C4-2B (cell line): ENCODE data around the gene PTPRB.

Experiments
- ZFX ChIP-seq: fragments of 450-650 bp; IDR thresholded peaks from 2 replicates; pipeline ENCODE4 v1.6.1; 2017
- TF ChIP-seq, protein P1 (sequence below): fragments of 450-650 bp; conservative IDR thresholded peaks from 2 replicates; pipeline ENCODE4 v1.5.1; 2017; ENCODE audit warnings: mild to moderate bottlenecking

GRCh38 chr12:70666364-70666763 lies 29.1 kb upstream of the PTPRB start:
- TF ChIP-seq, protein P1, sequence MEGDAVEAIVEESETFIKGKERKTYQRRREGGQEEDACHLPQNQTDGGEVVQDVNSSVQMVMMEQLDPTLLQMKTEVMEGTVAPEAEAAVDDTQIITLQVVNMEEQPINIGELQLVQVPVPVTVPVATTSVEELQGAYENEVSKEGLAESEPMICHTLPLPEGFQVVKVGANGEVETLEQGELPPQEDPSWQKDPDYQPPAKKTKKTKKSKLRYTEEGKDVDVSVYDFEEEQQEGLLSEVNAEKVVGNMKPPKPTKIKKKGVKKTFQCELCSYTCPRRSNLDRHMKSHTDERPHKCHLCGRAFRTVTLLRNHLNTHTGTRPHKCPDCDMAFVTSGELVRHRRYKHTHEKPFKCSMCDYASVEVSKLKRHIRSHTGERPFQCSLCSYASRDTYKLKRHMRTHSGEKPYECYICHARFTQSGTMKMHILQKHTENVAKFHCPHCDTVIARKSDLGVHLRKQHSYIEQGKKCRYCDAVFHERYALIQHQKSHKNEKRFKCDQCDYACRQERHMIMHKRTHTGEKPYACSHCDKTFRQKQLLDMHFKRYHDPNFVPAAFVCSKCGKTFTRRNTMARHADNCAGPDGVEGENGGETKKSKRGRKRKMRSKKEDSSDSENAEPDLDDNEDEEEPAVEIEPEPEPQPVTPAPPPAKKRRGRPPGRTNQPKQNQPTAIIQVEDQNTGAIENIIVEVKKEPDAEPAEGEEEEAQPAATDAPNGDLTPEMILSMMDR, result no peak
- TF ChIP-seq ZFX, result no peak
